ENCODE data around the gene ATP6V1F.
A peak's percentile ranks its signal among the peaks of the same experiment; 100 is the strongest.

The ATP6V1F gene

GRCh38 chr7:128841921-128842673 lies 20.6 kb upstream of the ATP6V1F start:
- no peak overlapping the region for H3K4me3 Mint-ChIP-seq
- H3K9me3 Mint-ChIP-seq: no peaks in the 10 kb centered on the region
- H3K27me3 Mint-ChIP-seq: peaks cover 10% of the 10 kb centered on the region
- no peaks in the 10 kb centered on the region for H3K36me3 Mint-ChIP-seq
- H3K4me1 Mint-ChIP-seq: peaks cover 26% of the 10 kb centered on the region
- H3K27ac Mint-ChIP-seq: no peak overlapping the region
- ATAC-seq: no peak

DNA sequence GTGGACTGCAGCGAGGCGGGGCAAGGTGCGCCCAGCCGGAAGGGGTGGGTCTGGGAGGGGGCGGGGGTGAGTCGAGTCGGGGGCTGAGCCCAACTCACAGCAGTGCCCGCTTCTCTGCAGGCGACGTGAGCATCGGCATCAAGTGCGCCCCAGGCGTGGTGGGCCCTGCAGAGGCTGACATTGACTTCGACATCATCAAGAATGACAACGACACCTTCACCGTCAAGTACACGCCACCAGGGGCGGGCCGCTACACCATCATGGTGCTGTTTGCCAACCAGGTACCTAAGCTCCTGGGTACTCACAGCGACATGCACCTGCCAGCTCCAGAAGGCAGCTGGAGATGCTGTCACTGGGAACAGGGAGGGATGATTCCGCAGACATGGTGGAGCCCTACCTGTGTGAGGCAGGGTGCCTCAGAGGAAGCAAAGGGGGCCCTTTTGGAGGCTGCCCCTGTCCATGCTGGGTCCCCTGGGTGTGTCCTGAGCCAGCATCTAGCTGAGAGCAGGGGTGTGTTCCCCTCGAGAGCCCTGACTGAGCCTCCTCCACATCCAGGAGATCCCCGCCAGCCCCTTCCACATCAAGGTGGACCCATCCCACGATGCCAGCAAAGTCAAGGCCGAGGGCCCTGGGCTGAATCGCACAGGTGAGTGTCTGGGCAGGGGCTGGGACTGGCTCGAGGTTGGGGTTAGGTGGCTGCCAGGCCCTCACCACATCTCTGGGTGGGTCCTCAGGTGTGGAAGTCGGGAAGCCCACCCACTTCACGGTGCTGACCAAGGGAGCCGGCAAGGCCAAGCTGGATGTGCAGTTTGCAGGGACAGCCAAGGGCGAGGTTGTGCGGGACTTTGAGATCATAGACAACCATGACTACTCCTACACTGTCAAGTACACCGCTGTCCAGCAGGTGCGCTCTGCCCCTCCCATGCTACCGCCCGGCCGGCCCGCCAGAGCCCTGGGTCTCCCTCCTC lies 19.7 kb upstream of the ATP6V1F start:
- Mint-ChIP-seq H3K36me3 (no peaks in the 10 kb centered on the region), H3K4me3 (no peak overlapping the region), H3K9me3 (no peaks in the 10 kb centered on the region), H3K27me3 (peaks cover 10% of the 10 kb centered on the region), H3K27ac (no peak overlapping the region), H3K4me1 (peaks cover 26% of the 10 kb centered on the region)
- no peak for ATAC-seq

DNA sequence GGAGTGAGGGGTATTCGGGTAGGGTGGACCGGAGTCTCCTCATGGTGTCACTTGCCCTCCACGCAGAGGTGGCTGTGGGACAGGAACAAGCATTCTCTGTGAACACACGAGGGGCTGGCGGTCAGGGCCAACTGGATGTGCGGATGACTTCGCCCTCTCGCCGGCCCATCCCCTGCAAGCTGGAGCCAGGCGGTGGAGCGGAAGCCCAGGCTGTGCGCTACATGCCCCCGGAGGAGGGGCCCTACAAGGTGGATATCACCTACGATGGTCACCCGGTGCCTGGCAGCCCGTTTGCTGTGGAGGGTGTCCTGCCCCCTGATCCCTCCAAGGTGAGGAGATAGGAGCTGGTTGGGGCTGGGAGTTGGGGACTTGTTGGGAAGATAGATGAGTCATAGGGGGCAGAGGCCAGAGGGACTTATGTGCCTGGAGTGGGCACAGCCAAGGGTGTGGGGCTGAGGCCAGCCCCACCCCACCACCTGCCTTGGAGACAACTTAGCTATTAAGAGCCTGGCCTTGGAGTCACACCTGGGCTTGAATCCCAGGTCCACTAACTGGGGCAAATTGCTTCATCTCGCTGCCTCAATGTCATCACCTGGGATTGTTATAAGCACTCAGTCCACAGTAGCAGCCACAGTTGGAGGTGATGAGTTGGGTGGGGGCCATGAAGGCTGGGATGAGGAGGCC lies 18.6 kb upstream of the ATP6V1F start:
- Mint-ChIP-seq H3K4me3 (no peak overlapping the region), H3K27me3 (peaks cover 10% of the 10 kb centered on the region), H3K9me3 (no peaks in the 10 kb centered on the region), H3K36me3 (no peaks in the 10 kb centered on the region), H3K4me1 (peaks cover 26% of the 10 kb centered on the region), H3K27ac (no peak overlapping the region)
- ATAC-seq: no peak

GRCh38 chr7:128844777-128845311 lies 17.8 kb upstream of the ATP6V1F start:
- ATAC-seq: no peak
- H3K4me1 Mint-ChIP-seq: peaks cover 23% of the 10 kb centered on the region
- H3K27ac Mint-ChIP-seq: no peak overlapping the region
- no peak overlapping the region for H3K4me3 Mint-ChIP-seq
- peaks cover 13% of the 10 kb centered on the region for H3K27me3 Mint-ChIP-seq
- no peaks in the 10 kb centered on the region for H3K36me3 Mint-ChIP-seq
- no peaks in the 10 kb centered on the region for H3K9me3 Mint-ChIP-seq

DNA sequence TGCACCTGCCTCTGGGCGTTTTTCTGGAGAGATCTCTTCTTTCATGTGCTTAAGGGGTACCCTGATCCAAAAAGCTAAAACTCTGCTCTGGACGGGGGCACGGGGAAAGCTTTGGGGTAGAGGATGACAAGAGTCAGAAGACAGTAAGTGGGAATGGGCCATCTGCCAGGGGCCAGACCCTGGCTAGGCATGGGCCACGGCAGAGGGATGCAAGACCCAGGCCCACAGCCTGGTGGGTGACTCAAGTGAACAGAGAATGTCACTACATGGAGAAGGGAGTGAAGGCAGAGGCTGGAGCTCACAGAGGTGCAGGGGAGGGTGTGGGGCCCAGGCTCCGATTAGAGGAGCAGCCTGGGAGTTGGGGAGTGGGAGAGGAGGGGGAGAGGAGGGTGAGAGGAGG lies 17.2 kb upstream of the ATP6V1F start:
- Mint-ChIP-seq H3K36me3 (no peaks in the 10 kb centered on the region), H3K4me1 (peaks cover 17% of the 10 kb centered on the region), H3K27ac (no peak overlapping the region), H3K9me3 (no peaks in the 10 kb centered on the region), H3K4me3 (no peak overlapping the region), H3K27me3 (peaks cover 13% of the 10 kb centered on the region)
- no peak for ATAC-seq

GRCh38 chr7:128845987-128846386 lies 16.7 kb upstream of the ATP6V1F start:
- H3K4me3 Mint-ChIP-seq: no peak overlapping the region
- peaks cover 12% of the 10 kb centered on the region for H3K4me1 Mint-ChIP-seq
- no peaks in the 10 kb centered on the region for H3K9me3 Mint-ChIP-seq
- no peaks in the 10 kb centered on the region for H3K36me3 Mint-ChIP-seq
- no peak for ATAC-seq
- H3K27ac Mint-ChIP-seq: no peak overlapping the region
- peaks cover 9% of the 10 kb centered on the region for H3K27me3 Mint-ChIP-seq

- Mint-ChIP-seq H3K4me3 (no peak overlapping the region), H3K9me3 (no peaks in the 10 kb centered on the region), H3K27ac (no peak overlapping the region), H3K36me3 (no peaks in the 10 kb centered on the region), H3K4me1 (peaks cover 3% of the 10 kb centered on the region), H3K27me3 (peaks cover 9% of the 10 kb centered on the region)
- ATAC-seq: no peak
Measured at GRCh38 chr7:128846781-128847444, 15.7 kb upstream of the ATP6V1F start.

DNA sequence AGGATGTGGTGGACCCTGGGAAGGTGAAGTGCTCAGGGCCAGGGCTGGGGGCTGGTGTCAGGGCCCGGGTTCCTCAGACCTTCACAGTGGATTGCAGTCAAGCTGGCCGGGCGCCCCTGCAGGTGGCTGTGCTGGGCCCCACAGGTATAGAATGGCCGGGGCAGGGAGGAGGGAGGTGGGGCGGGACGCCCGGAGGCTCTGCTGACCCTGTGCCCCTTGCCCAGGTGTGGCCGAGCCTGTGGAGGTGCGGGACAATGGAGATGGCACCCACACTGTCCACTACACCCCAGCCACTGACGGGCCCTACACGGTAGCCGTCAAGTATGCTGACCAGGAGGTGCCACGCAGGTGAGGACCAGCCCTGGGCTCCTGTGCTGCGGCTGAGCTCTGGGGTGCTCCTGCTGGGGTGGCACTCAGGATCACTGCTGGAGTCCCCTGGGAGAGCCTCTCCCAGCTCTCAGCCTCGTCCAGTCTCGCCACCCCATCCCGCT lies 14.9 kb upstream of the ATP6V1F start:
- H3K27me3 Mint-ChIP-seq: peaks cover 9% of the 10 kb centered on the region
- no peaks in the 10 kb centered on the region for H3K4me1 Mint-ChIP-seq
- no peak for ATAC-seq
- H3K36me3 Mint-ChIP-seq: no peaks in the 10 kb centered on the region
- no peaks in the 10 kb centered on the region for H3K9me3 Mint-ChIP-seq
- no peak overlapping the region for H3K4me3 Mint-ChIP-seq
- H3K27ac Mint-ChIP-seq: no peak overlapping the region

DNA sequence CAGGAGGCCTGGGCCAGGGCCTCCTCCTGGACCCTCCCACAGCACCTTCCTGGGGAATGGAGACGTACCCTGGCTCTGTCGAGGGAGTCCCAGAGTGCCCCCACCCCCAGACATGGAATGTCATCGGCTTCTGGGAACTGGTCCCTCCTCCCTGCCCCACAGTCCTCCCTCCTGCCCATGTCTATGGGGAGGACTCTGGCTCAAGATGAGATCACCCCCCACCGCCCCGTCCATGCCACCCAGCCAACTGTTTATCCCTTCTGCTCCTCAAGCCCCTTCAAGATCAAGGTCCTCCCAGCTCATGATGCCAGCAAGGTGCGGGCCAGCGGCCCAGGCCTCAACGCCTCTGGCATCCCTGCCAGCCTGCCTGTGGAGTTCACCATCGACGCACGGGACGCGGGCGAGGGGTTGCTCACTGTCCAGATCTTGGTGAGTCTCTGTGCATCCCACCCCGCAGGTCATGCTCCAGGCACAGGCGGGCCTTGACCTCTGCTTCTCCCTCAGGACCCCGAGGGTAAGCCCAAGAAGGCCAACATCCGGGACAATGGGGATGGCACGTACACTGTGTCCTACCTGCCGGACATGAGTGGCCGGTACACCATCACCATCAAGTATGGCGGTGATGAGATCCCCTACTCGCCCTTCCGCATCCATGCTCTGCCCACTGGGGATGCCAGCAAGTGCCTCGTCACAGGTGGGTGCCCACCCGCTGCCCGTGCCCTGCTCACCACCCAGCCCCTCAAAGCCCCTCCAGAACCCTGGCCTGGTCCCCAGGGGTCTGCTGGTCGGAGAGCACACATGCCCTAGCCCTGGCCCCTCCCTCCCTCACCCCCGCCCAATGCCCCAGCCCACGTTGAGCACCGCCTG lies 14.1 kb upstream of the ATP6V1F start:
- H3K27me3 Mint-ChIP-seq: peaks cover 9% of the 10 kb centered on the region
- no peaks in the 10 kb centered on the region for H3K4me1 Mint-ChIP-seq
- no peak overlapping the region for H3K4me3 Mint-ChIP-seq
- H3K9me3 Mint-ChIP-seq: no peaks in the 10 kb centered on the region
- no peak overlapping the region for H3K27ac Mint-ChIP-seq
- no peaks in the 10 kb centered on the region for H3K36me3 Mint-ChIP-seq
- ATAC-seq: peak; percentile 13

- Mint-ChIP-seq H3K36me3 (no peaks in the 10 kb centered on the region), H3K27ac (no peak overlapping the region), H3K4me3 (no peak overlapping the region), H3K27me3 (peaks cover 9% of the 10 kb centered on the region), H3K9me3 (no peaks in the 10 kb centered on the region), H3K4me1 (no peaks in the 10 kb centered on the region)
- ATAC-seq: no peak
Measured at GRCh38 chr7:128849156-128849515, 13.5 kb upstream of the ATP6V1F start.

GRCh38 chr7:128849804-128850490 lies 12.7 kb upstream of the ATP6V1F start:
- no peaks in the 10 kb centered on the region for H3K36me3 Mint-ChIP-seq
- no peak for ATAC-seq
- no peak overlapping the region for H3K4me3 Mint-ChIP-seq
- no peaks in the 10 kb centered on the region for H3K9me3 Mint-ChIP-seq
- H3K27ac Mint-ChIP-seq: no peak overlapping the region
- peaks cover 9% of the 10 kb centered on the region for H3K27me3 Mint-ChIP-seq
- H3K4me1 Mint-ChIP-seq: no peaks in the 10 kb centered on the region

- H3K36me3 Mint-ChIP-seq: no peaks in the 10 kb centered on the region
- peaks cover 17% of the 10 kb centered on the region for H3K27me3 Mint-ChIP-seq
- ATAC-seq: no peak
- H3K4me3 Mint-ChIP-seq: no peak overlapping the region
- H3K4me1 Mint-ChIP-seq: peaks cover 4% of the 10 kb centered on the region
- no peaks in the 10 kb centered on the region for H3K9me3 Mint-ChIP-seq
- H3K27ac Mint-ChIP-seq: no peak overlapping the region
Measured at GRCh38 chr7:128852537-128853254, 10.0 kb upstream of the ATP6V1F start.

- no peaks in the 10 kb centered on the region for H3K9me3 Mint-ChIP-seq
- no peaks in the 10 kb centered on the region for H3K36me3 Mint-ChIP-seq
- no peak overlapping the region for H3K27ac Mint-ChIP-seq
- no peak overlapping the region for H3K4me3 Mint-ChIP-seq
- H3K27me3 Mint-ChIP-seq: peaks cover 17% of the 10 kb centered on the region
- peaks cover 4% of the 10 kb centered on the region for H3K4me1 Mint-ChIP-seq
- ATAC-seq: no peak
Measured at GRCh38 chr7:128853799-128854198, 8.9 kb upstream of the ATP6V1F start.
